Measurements from ENCODE around the gene TRAF1.

Gene TRAF1

GRCh38 chr9:120938851-120939250 lies 12.3 kb upstream of the TRAF1 start:
- no peak overlapping the region for H3K4me3 ChIP-seq (ENCODE audit: low read depth in 1 of 2, low read length in 2 of 2)
- no peak overlapping the region for H3K27ac ChIP-seq (ENCODE audit: low read depth, low read length)
- H3K36me3 ChIP-seq (ENCODE audit: insufficient read depth, low read length): no peaks in the 10 kb centered on the region
- H3K9me3 ChIP-seq (ENCODE audit: low read length): no peaks in the 10 kb centered on the region
- peaks cover 54% of the 10 kb centered on the region for H3K4me1 ChIP-seq (ENCODE audit: insufficient read depth, low read length)
- H3K9ac ChIP-seq (ENCODE audit: low read length): no peak overlapping the region
- H3K27me3 ChIP-seq (ENCODE audit: control insufficient read depth in 1 of 2, insufficient read depth in 2 of 2, low read length in 2 of 2): no peaks in the 10 kb centered on the region

DNA sequence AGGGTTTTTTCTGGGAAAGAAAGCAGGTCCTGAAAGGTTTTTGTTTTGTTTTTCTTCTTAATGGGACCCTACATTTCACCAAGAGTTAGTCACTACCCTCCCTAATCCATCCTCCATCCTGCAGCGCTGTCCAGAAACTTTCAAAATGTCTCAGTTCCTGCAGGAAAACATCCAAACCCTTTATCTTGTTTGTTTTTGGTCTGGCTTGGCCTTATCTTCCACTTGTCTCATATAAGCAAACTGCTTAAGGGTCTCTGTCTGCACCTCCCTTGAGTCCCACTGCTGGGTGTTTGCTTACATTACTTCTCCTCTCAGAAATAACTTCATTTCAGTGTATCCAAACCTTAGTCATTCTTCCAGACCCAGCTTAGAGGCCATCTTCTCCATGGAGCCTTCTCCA lies 11.0 kb upstream of the TRAF1 start:
- no peak overlapping the region for H3K27ac ChIP-seq (ENCODE audit: low read depth, low read length)
- no peaks in the 10 kb centered on the region for H3K9me3 ChIP-seq (ENCODE audit: low read length)
- H3K36me3 ChIP-seq (ENCODE audit: insufficient read depth, low read length): no peaks in the 10 kb centered on the region
- peaks cover 52% of the 10 kb centered on the region for H3K4me1 ChIP-seq (ENCODE audit: insufficient read depth, low read length)
- no peak overlapping the region for H3K9ac ChIP-seq (ENCODE audit: low read length)
- H3K4me3 ChIP-seq (ENCODE audit: low read depth in 1 of 2, low read length in 2 of 2): no peak overlapping the region
- H3K27me3 ChIP-seq (ENCODE audit: control insufficient read depth in 1 of 2, insufficient read depth in 2 of 2, low read length in 2 of 2): no peaks in the 10 kb centered on the region

DNA sequence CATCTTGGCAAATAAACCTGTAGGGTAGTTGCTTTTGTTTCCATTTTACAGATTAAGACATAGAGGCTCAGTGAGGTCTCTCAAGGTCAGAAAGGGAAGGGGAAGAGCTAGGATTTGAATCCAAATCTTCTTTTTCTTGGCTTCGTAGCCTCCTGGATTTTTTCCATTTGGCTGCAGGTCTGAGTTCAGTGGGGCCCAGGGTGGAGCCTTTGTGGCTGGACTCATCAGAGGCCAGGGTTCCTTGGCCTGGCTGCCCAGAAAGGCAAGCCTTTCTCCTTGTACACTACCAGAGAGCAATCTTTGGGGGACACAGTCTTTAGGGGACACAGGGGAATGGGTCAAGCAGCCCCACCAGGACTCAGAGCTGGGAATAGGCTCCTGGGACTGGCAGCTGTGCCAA lies 10.5 kb upstream of the TRAF1 start:
- H3K27ac ChIP-seq (ENCODE audit: low read depth, low read length): no peak overlapping the region
- no peaks in the 10 kb centered on the region for H3K36me3 ChIP-seq (ENCODE audit: insufficient read depth, low read length)
- H3K4me3 ChIP-seq (ENCODE audit: low read depth in 1 of 2, low read length in 2 of 2): no peak overlapping the region
- no peak overlapping the region for H3K9ac ChIP-seq (ENCODE audit: low read length)
- H3K27me3 ChIP-seq (ENCODE audit: control insufficient read depth in 1 of 2, insufficient read depth in 2 of 2, low read length in 2 of 2): no peaks in the 10 kb centered on the region
- peaks cover 47% of the 10 kb centered on the region for H3K4me1 ChIP-seq (ENCODE audit: insufficient read depth, low read length)
- no peaks in the 10 kb centered on the region for H3K9me3 ChIP-seq (ENCODE audit: low read length)

DNA sequence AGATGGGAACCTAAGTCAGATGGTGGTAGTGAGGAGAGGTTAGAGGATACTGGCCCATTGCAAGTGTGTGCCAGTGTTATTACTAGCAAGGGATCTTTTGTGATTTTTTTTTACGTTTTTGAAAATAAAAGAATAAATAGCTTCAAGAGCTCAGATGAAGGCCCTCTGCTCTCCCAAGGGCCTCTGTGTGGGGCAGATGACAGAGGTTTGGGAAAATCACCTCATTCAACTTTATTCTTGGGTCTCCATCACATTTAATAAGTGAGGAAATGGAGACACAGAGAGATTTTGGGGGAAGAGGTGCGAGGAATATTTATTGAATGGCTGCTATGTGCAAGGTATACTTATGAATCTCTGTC lies 10.1 kb upstream of the TRAF1 start:
- Histone ChIP-seq H3K27ac (ENCODE audit: low read depth, low read length) (peak overlapping the region; percentile 93), H3K9me3 (ENCODE audit: low read length) (no peaks in the 10 kb centered on the region), H3K9ac (ENCODE audit: low read length) (no peak overlapping the region), H3K36me3 (ENCODE audit: insufficient read depth, low read length) (no peaks in the 10 kb centered on the region), H3K4me3 (ENCODE audit: low read depth in 1 of 2, low read length in 2 of 2) (no peak overlapping the region), H3K27me3 (ENCODE audit: control insufficient read depth in 1 of 2, insufficient read depth in 2 of 2, low read length in 2 of 2) (no peaks in the 10 kb centered on the region), H3K4me1 (ENCODE audit: insufficient read depth, low read length) (peaks cover 44% of the 10 kb centered on the region)

- Histone ChIP-seq H3K36me3 (ENCODE audit: insufficient read depth, low read length) (no peaks in the 10 kb centered on the region), H3K4me1 (ENCODE audit: insufficient read depth, low read length) (peaks cover 39% of the 10 kb centered on the region), H3K27ac (ENCODE audit: low read depth, low read length) (peak overlapping the region; percentile 93), H3K4me3 (ENCODE audit: low read depth in 1 of 2, low read length in 2 of 2) (peak overlapping the region in 1 of 2 donors; percentile 49), H3K9me3 (ENCODE audit: low read length) (no peaks in the 10 kb centered on the region), H3K27me3 (ENCODE audit: control insufficient read depth in 1 of 2, insufficient read depth in 2 of 2, low read length in 2 of 2) (no peaks in the 10 kb centered on the region), H3K9ac (ENCODE audit: low read length) (peak overlapping the region; percentile 9)
These were observed 9.6 kb upstream of the TRAF1 start for GRCh38 chr9:120936011-120936763.

DNA sequence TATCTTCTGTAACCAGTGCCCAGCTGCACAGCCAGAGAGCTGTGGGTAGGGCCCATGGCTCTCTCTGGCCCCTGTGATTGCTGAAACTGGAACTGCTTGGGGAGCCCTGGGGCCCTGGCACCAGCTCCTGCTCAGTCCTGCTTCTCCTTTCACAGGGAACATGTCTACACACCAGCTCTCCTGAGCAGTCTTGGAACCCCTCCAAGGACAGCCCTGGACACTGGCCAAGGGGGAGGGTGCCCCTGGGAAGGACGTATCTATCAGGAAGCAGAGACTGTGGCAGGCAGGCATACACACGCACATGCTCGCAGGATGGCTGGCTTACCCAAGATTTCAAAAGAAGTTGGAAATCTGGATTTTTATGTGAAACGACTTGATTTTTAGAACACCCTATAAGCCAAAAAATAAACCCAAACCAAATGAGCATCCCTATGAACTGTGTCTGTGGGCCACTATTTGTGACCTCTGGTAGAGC lies 8.8 kb upstream of the TRAF1 start:
- Histone ChIP-seq H3K27ac (ENCODE audit: low read depth, low read length) (peak overlapping the region; percentile 93), H3K27me3 (ENCODE audit: control insufficient read depth in 1 of 2, insufficient read depth in 2 of 2, low read length in 2 of 2) (no peaks in the 10 kb centered on the region), H3K9me3 (ENCODE audit: low read length) (no peaks in the 10 kb centered on the region), H3K9ac (ENCODE audit: low read length) (peak overlapping the region; percentile 9), H3K36me3 (ENCODE audit: insufficient read depth, low read length) (no peaks in the 10 kb centered on the region), H3K4me3 (ENCODE audit: low read depth in 1 of 2, low read length in 2 of 2) (peak overlapping the region in 1 of 2 donors; percentile 49), H3K4me1 (ENCODE audit: insufficient read depth, low read length) (peaks cover 39% of the 10 kb centered on the region)

DNA sequence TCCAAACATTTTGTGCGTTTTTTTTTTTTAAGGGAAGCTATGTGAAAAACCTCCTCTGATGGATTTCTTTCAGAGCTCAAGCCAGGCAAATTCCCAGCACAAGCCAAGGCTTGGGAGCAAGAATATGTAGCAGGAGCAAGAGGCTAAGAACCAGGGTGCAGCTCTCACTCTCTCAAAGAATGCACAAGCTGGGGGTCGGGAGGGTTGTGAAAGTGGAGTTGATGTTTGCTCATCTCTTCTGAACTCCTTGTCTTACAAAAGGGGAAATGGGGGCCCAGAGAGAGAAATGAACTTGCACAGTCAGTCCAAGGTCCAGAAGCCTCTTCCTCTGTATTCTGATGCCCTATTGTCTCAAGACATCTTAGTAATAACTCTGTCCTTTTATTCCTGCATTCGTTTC lies 7.7 kb upstream of the TRAF1 start:
- Histone ChIP-seq H3K4me3 (ENCODE audit: low read depth in 1 of 2, low read length in 2 of 2) (no peak overlapping the region), H3K36me3 (ENCODE audit: insufficient read depth, low read length) (no peaks in the 10 kb centered on the region), H3K9me3 (ENCODE audit: low read length) (no peaks in the 10 kb centered on the region), H3K9ac (ENCODE audit: low read length) (no peak overlapping the region), H3K4me1 (ENCODE audit: insufficient read depth, low read length) (peaks cover 42% of the 10 kb centered on the region), H3K27ac (ENCODE audit: low read depth, low read length) (peak overlapping the region; percentile 93), H3K27me3 (ENCODE audit: control insufficient read depth in 1 of 2, insufficient read depth in 2 of 2, low read length in 2 of 2) (no peaks in the 10 kb centered on the region)

DNA sequence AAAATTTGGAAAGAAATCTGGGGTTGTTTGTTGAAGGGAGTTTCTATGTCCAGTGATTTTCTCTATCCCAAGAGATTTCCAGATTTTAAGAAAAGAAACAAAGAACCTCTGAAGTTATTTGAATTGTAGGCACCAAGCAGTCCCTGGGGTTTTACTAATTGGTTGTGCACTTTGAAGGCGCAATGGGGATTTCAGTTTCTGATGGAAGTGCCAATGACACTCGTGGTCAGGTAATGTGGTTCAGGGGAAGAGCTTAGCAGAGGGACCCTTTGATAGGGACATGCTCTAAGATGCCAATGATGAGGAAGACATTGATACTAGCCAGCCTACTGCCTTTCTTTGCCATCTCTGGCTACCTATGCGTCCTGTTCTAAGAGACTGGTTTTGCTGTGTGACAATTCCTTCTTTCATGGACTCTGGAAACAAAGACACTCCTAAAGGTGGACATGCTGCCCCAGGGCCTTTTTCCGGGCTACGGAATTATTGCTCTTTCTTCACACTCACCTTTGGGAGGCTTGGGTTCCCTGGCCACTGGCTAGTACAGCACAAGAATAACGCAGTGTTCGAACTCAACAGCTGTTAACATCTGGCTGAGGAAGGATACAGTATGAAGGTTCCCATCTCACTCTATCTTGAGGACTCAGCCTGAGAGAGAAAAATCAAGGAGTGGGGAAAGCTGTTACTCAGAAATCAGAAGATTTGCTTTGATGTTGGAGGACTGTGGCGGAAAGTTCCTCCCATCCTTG lies 6.9 kb upstream of the TRAF1 start:
- H3K27ac ChIP-seq (ENCODE audit: low read depth, low read length): no peak overlapping the region
- H3K4me1 ChIP-seq (ENCODE audit: insufficient read depth, low read length): peaks cover 42% of the 10 kb centered on the region
- H3K9ac ChIP-seq (ENCODE audit: low read length): no peak overlapping the region

DNA sequence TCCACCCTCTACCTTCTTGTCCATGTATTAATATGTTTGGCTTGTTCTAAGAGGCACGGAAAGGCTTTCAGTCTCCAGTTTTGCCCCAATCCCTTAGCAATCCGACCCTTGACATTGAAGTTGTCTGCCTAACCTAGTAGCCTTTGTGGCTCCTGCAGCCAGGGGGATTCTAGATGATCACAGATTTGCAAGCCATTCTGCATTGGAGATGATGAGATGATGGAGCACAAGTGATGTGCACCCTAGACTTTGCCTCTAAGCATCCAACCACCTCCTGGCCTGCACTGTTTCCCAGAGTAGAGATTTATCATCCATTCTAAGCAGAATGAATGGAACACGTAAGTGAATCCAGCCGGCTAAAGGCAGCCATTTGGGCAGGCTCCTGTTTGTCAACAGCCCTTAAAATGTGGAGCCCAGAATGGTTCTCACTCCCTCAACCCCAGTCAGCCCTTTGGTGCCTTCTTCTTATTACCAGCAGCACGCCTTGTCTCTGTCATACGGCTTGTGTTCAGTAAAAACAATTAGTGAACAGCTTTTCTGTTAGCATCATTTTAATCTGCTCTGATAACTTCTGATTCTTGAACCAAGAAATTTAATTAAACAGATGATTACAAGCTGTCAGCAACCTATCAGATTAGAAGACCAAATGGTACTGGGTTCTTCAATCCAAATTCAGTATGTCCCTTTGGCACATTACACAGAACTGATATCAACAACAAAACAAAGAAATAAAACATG lies 5.7 kb upstream of the TRAF1 start:
- H3K4me1 ChIP-seq (ENCODE audit: insufficient read depth, low read length): peaks cover 41% of the 10 kb centered on the region
- no peak overlapping the region for H3K4me3 ChIP-seq (ENCODE audit: low read depth in 1 of 2, low read length in 2 of 2)
- no peaks in the 10 kb centered on the region for H3K36me3 ChIP-seq (ENCODE audit: insufficient read depth, low read length)
- no peaks in the 10 kb centered on the region for H3K27me3 ChIP-seq (ENCODE audit: control insufficient read depth in 1 of 2, insufficient read depth in 2 of 2, low read length in 2 of 2)
- H3K9ac ChIP-seq (ENCODE audit: low read length): no peak overlapping the region
- peak overlapping the region; percentile 0 for H3K27ac ChIP-seq (ENCODE audit: low read depth, low read length)
- no peaks in the 10 kb centered on the region for H3K9me3 ChIP-seq (ENCODE audit: low read length)

More for the DNA sequence above, 6.9 kb upstream of the TRAF1 start:
- Histone ChIP-seq H3K9me3 (ENCODE audit: low read length) (no peaks in the 10 kb centered on the region), H3K27me3 (ENCODE audit: control insufficient read depth in 1 of 2, insufficient read depth in 2 of 2, low read length in 2 of 2) (no peaks in the 10 kb centered on the region), H3K4me3 (ENCODE audit: low read depth in 1 of 2, low read length in 2 of 2) (no peak overlapping the region), H3K36me3 (ENCODE audit: insufficient read depth, low read length) (no peaks in the 10 kb centered on the region)

- no peaks in the 10 kb centered on the region for H3K27me3 ChIP-seq (ENCODE audit: control insufficient read depth in 1 of 2, insufficient read depth in 2 of 2, low read length in 2 of 2)
- H3K36me3 ChIP-seq (ENCODE audit: insufficient read depth, low read length): no peaks in the 10 kb centered on the region
- H3K27ac ChIP-seq (ENCODE audit: low read depth, low read length): peak overlapping the region; percentile 32
- H3K9me3 ChIP-seq (ENCODE audit: low read length): no peaks in the 10 kb centered on the region
- no peak overlapping the region for H3K4me3 ChIP-seq (ENCODE audit: low read depth in 1 of 2, low read length in 2 of 2)
- peaks cover 33% of the 10 kb centered on the region for H3K4me1 ChIP-seq (ENCODE audit: insufficient read depth, low read length)
- H3K9ac ChIP-seq (ENCODE audit: low read length): no peak overlapping the region
These were observed 4.9 kb upstream of the TRAF1 start for GRCh38 chr9:120931231-120932085.

All from muscle layer of colon (tissue), 2 donors.